DMS79 treated with DMSO at 0.1 percent for 48 hours (cell line): ENCODE results near the gene LDB2.
"Not testable (repeated sequence)": the region's sequence is repeated elsewhere in the genome, so short reads cannot be mapped to it uniquely, and the experiment has no call there.

Experiments
- DNase-seq: peaks from one replicate; lab custom pipeline; 2025; lab: John Stamatoyannopoulos, UW

The LDB2 gene

GRCh38 chr4:16596267-16596666 lies 302.2 kb downstream of the LDB2 start:
- DNase-seq: no peak

- DNase-seq: no peak
These were observed 304.3 kb downstream of the LDB2 start for GRCh38 chr4:16594128-16594527.

GRCh38 chr4:16593386-16593785 lies 305.1 kb downstream of the LDB2 start:
- no peak for DNase-seq

GRCh38 chr4:16591272-16591826 lies 307.1 kb downstream of the LDB2 start:
- DNase-seq: no peak

- DNase-seq: no peak
These were observed 307.6 kb downstream of the LDB2 start for GRCh38 chr4:16590797-16591196.

- DNase-seq: no peak
These were observed 309.8 kb downstream of the LDB2 start for GRCh38 chr4:16588651-16589050.

GRCh38 chr4:16588149-16588548 lies 310.3 kb downstream of the LDB2 start:
- no peak for DNase-seq

- no peak for DNase-seq
These were observed 313.4 kb downstream of the LDB2 start for GRCh38 chr4:16585053-16585452.

GRCh38 chr4:16583764-16584163 lies 314.7 kb downstream of the LDB2 start:
- no peak for DNase-seq

- DNase-seq: no peak
These were observed 315.9 kb downstream of the LDB2 start for GRCh38 chr4:16582526-16582925.

- no peak for DNase-seq
These were observed 316.4 kb downstream of the LDB2 start for GRCh38 chr4:16582036-16582435.

- no peak for DNase-seq
These were observed 317.3 kb downstream of the LDB2 start for GRCh38 chr4:16581117-16581516.

- no peak for DNase-seq
These were observed 317.9 kb downstream of the LDB2 start for GRCh38 chr4:16580514-16580913.

GRCh38 chr4:16579866-16580265 lies 318.6 kb downstream of the LDB2 start:
- no peak for DNase-seq

- no peak for DNase-seq
These were observed 321.3 kb downstream of the LDB2 start for GRCh38 chr4:16577177-16577576.

GRCh38 chr4:16574981-16575380 lies 323.5 kb downstream of the LDB2 start:
- DNase-seq: no peak

- DNase-seq: no peak
These were observed 324.7 kb downstream of the LDB2 start for GRCh38 chr4:16573739-16574138.

- DNase-seq: no peak
These were observed 325.2 kb downstream of the LDB2 start for GRCh38 chr4:16573206-16573605.

GRCh38 chr4:16572631-16573030 lies 325.8 kb downstream of the LDB2 start:
- DNase-seq: no peak

GRCh38 chr4:16572161-16572560 lies 326.3 kb downstream of the LDB2 start:
- DNase-seq: no peak

GRCh38 chr4:16569790-16570189 lies 328.7 kb downstream of the LDB2 start:
- no peak for DNase-seq

GRCh38 chr4:16557316-16557715 lies 341.1 kb downstream of the LDB2 start:
- DNase-seq: not testable (repeated sequence)

- no peak for DNase-seq
These were observed 343.3 kb downstream of the LDB2 start for GRCh38 chr4:16555156-16555555.

- DNase-seq: no peak
These were observed 347.9 kb downstream of the LDB2 start for GRCh38 chr4:16550531-16550930.

- no peak for DNase-seq
These were observed 352.8 kb downstream of the LDB2 start for GRCh38 chr4:16545656-16546055.
